Progenitor cell of endocrine pancreas (in vitro differentiated cells): ENCODE measurements around the gene KRT85. TPM values are rescaled to one million over a fixed set of nuclear protein-coding genes. Genes with fewer than 3 reads are reported as not detected.

Source experiments
- DNase-seq: peaks from one replicate; pipeline ENCODE4 v3.0.0; 2021; ENCODE audit warnings: low spot score; ENCODE audit not compliant: unreplicated experiment
- H3K27ac Mint-ChIP-seq: 2 replicates; pipeline ENCODE4 v1.8.0; 2021; ENCODE audit warnings: mild to moderate bottlenecking, moderate library complexity, mixed read lengths
- H3K27me3 Mint-ChIP-seq: 2 replicates; pipeline ENCODE4 v1.8.0; 2021; ENCODE audit warnings: mixed read lengths
- H3K36me3 Mint-ChIP-seq: 2 replicates; pipeline ENCODE4 v1.8.0; 2022; ENCODE audit warnings: mixed read lengths; ENCODE audit not compliant: insufficient read depth
- H3K4me1 Mint-ChIP-seq: 2 replicates; pipeline ENCODE4 v1.8.0; 2021; ENCODE audit warnings: low read depth, mixed read lengths
- H3K4me3 Mint-ChIP-seq: 2 replicates; pipeline ENCODE4 v1.8.0; 2021; ENCODE audit warnings: low read depth, mild to moderate bottlenecking, moderate library complexity, mixed read lengths
- H3K9me3 Mint-ChIP-seq: 2 replicates; pipeline ENCODE4 v1.8.0; 2021; ENCODE audit warnings: low read depth, mixed read lengths
- total RNA-seq: library from RNA; stranded (reverse); gene quantifications from 2 replicates; pipeline ENCODE4 v1.2.1, GENCODE V29; 2021
- TF ChIP-seq, protein P1 (sequence below): fragments of 200-600 bp; sonication (generic); IDR thresholded peaks from one replicate; pipeline ENCODE4 v1.5.0; 2021; ENCODE audit warnings: antibody characterized with exemption, mild to moderate bottlenecking; ENCODE audit not compliant: unreplicated experiment

KRT85 gene
- total RNA-seq, 1 donor from 2014 or later: not detected

DNA sequence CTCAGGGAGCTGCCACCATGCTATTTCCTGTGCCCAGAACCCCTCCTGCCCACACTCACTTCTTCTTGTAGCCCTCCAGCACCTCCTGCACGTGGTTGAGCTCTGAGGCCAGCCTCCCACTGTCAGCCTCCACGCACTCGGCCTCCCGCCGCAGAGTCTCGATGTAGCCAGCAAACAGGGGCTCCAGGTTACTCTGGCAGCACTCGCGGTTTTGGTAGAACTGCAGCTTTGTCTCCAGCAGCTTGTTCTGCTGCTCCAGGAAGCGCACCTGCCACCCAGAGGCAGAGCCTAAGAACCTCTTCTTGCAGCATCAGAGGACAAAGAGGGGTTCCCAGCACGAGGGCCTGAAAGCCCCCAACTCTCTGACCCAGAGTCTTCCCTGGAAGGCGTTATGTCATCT is 48.2 kb downstream of the KRT85 start:
- Mint-ChIP-seq H3K4me1 (no peaks in the 10 kb centered on the region), H3K4me3 (no peak overlapping the region), H3K27me3 (peaks cover 58% of the 10 kb centered on the region), H3K36me3 (no peaks in the 10 kb centered on the region), H3K27ac (no peak overlapping the region), H3K9me3 (no peaks in the 10 kb centered on the region)
- TF ChIP-seq, protein P1, sequence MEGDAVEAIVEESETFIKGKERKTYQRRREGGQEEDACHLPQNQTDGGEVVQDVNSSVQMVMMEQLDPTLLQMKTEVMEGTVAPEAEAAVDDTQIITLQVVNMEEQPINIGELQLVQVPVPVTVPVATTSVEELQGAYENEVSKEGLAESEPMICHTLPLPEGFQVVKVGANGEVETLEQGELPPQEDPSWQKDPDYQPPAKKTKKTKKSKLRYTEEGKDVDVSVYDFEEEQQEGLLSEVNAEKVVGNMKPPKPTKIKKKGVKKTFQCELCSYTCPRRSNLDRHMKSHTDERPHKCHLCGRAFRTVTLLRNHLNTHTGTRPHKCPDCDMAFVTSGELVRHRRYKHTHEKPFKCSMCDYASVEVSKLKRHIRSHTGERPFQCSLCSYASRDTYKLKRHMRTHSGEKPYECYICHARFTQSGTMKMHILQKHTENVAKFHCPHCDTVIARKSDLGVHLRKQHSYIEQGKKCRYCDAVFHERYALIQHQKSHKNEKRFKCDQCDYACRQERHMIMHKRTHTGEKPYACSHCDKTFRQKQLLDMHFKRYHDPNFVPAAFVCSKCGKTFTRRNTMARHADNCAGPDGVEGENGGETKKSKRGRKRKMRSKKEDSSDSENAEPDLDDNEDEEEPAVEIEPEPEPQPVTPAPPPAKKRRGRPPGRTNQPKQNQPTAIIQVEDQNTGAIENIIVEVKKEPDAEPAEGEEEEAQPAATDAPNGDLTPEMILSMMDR: no peak
- no peak for DNase-seq

DNA sequence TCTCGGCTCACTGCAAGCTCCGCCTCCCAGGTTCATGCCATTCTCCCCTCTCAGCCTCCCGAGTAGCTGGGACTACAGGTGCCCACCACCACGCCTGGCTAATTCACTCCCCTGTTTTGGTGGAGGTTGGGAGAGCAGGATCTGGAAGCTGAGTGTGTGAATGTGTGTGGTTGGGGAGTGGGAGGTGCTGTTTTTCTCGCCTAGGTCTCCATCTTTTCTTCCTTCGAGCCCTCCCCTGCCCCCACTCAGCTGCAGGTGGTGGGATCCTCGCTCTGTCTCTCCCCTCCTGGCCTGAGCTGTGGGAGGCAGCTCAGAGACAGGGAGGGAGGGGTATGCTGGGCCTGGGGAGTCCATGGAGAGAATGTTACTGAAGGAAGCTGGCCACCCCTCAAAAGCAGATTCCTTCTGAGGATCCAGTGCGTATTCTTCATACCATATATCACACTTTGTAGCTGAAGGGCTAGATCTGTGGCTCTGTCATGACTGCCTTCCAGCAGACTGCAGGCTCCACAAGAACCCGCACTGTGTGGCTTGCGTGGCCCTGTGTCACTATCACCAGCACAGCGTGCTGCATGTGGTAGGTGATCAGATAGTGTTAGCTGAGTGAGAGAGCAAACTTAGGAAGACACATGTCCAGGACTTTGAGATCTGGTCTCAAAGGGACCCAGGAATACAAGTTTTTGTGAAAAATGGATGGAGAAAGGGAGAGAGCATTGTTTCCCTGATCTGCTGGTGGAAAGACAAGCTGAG is 48.9 kb downstream of the KRT85 start:
- TF ChIP-seq, protein P1: no peak
- no peak overlapping the region for H3K4me3 Mint-ChIP-seq
- no peak for DNase-seq
- no peak overlapping the region for H3K27ac Mint-ChIP-seq
- no peaks in the 10 kb centered on the region for H3K36me3 Mint-ChIP-seq
- peaks cover 63% of the 10 kb centered on the region for H3K27me3 Mint-ChIP-seq
- H3K4me1 Mint-ChIP-seq: no peaks in the 10 kb centered on the region
- no peaks in the 10 kb centered on the region for H3K9me3 Mint-ChIP-seq

DNA sequence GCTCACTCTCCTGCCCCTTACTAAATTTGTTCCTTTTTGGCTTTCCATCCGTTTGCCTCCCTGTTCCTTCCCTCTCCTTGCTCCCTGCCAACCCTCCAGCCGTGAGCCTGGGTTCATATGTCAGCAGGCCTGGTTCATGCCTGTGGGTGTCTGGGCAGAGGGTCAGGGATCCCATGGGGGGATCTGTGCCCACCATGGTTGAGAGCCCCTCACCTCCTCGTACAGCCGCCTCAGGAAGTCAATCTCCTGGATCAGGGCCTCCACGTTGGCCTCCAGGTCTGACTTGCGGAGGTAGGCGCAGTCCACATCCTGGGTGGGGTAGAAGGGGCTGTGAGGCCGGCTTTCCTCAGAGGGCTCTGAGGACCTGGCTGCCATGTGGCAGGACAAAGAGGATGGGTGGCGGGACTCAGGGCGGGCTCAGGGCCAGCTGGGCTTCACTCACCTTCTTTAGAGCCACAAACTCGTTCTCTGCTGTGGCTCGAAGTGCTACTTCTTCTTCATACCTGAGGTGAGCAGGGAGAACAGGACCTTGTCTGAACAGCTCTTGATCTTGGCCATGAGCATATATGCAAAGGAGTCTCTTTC is 49.7 kb downstream of the KRT85 start:
- peaks cover 63% of the 10 kb centered on the region for H3K27me3 Mint-ChIP-seq
- no peak for DNase-seq
- no peak overlapping the region for H3K27ac Mint-ChIP-seq
- no peak overlapping the region for H3K4me3 Mint-ChIP-seq
- no peaks in the 10 kb centered on the region for H3K9me3 Mint-ChIP-seq
- no peaks in the 10 kb centered on the region for H3K36me3 Mint-ChIP-seq
- TF ChIP-seq, protein P1: no peak
- no peaks in the 10 kb centered on the region for H3K4me1 Mint-ChIP-seq

GRCh38 chr12:52316701-52317100 is 50.6 kb downstream of the KRT85 start:
- TF ChIP-seq, protein P1: no peak
- Mint-ChIP-seq H3K4me3 (no peak overlapping the region), H3K4me1 (no peaks in the 10 kb centered on the region), H3K27me3 (peaks cover 63% of the 10 kb centered on the region), H3K36me3 (no peaks in the 10 kb centered on the region), H3K9me3 (no peaks in the 10 kb centered on the region), H3K27ac (no peak overlapping the region)
- DNase-seq: no peak

- Mint-ChIP-seq H3K4me1 (no peaks in the 10 kb centered on the region), H3K36me3 (no peaks in the 10 kb centered on the region), H3K27ac (no peak overlapping the region), H3K4me3 (no peak overlapping the region), H3K9me3 (no peaks in the 10 kb centered on the region), H3K27me3 (peaks cover 67% of the 10 kb centered on the region)
- no peak for DNase-seq
- TF ChIP-seq, protein P1: no peak
These were observed 51.0 kb downstream of the KRT85 start for GRCh38 chr12:52316290-52316689.
